Right lobe of liver (tissue), 4 donors: ENCODE measurements around the gene TBCEL.

Experiments
- POLR2A ChIP-seq: fragments of 450-650 bp; IDR thresholded peaks from one replicate; pipeline ENCODE4 v1.6.1; 2017; ENCODE audit warnings: antibody characterized with exemption, mild to moderate bottlenecking
- TF ChIP-seq, protein P1 (sequence below), 4 donors: fragments of 200-600 bp in 3 of 4; fragments of 450-650 bp in 1 of 4; IDR thresholded peaks; one replicate each; pipeline versions ENCODE4 v1.5.1 to v1.8.0; 2016 to 2022; ENCODE audit warnings: antibody characterized with exemption in 4 of 4, mild to moderate bottlenecking in 2 of 4
- donor health status: DM: no; HTN: no; CAD: no.
- donor health status: DM: no; HTN: no; CAD: no.
- donor health status: DM: no; HTN: yes; CAD: no.

DNA sequence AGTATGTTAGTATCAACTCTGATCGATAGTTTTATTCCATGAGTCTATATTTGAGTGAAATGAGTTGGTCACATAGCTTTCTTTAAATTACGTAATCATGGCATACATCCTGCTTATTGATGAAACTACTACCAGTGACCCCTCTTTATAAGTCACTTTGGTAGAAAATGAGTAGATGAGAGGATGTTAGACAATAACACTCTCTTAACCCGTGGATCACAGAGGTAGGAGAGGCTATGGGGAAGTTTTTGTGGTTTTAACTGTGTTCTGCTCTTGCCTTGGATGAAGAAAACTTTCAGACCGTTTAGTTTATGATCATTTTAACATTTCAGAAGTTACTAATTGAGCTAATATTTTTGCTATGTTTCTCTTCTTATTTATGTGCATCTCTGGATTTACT is 34.0 kb downstream of the TBCEL start:
- TF ChIP-seq, protein P1, sequence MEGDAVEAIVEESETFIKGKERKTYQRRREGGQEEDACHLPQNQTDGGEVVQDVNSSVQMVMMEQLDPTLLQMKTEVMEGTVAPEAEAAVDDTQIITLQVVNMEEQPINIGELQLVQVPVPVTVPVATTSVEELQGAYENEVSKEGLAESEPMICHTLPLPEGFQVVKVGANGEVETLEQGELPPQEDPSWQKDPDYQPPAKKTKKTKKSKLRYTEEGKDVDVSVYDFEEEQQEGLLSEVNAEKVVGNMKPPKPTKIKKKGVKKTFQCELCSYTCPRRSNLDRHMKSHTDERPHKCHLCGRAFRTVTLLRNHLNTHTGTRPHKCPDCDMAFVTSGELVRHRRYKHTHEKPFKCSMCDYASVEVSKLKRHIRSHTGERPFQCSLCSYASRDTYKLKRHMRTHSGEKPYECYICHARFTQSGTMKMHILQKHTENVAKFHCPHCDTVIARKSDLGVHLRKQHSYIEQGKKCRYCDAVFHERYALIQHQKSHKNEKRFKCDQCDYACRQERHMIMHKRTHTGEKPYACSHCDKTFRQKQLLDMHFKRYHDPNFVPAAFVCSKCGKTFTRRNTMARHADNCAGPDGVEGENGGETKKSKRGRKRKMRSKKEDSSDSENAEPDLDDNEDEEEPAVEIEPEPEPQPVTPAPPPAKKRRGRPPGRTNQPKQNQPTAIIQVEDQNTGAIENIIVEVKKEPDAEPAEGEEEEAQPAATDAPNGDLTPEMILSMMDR (IDR thresholded peaks at IDR 0.05) = no peak
- TF ChIP-seq POLR2A = no peak
